Measurements from ENCODE around the gene MYOZ3. TPM values are rescaled to one million over a fixed set of nuclear protein-coding genes. Genes with fewer than 3 reads are reported as not detected.

The MYOZ3 gene
- total RNA-seq, 1 experiment from 2014 or later = 0.10 TPM

GRCh38 chr5:150670275-150670947 lies 9.4 kb downstream of the MYOZ3 start:
- CTCF ChIA-PET = no interaction called here
- H3K27me3 ChIP-seq (ENCODE audit: insufficient read depth, low read length) = no peaks in the 10 kb centered on the region
- no peak overlapping the region for H2AFZ ChIP-seq (ENCODE audit: low read depth, low read length, poor library complexity, severe bottlenecking)
- no peak overlapping the region for H3K27ac ChIP-seq (ENCODE audit: low read depth, low read length)
- no peaks in the 10 kb centered on the region for H3K79me2 ChIP-seq (ENCODE audit: insufficient read depth, low read length)
- TF ChIP-seq FOSL1 (IDR thresholded peaks at IDR 0.05; ENCODE audit: low read depth) (no peak), ZNF274 (IDR thresholded peaks at IDR 0.05; ENCODE audit: low read depth, low read length) (no peak), MAX (IDR thresholded peaks at IDR 0.05) (no peak), TCF7L2 (IDR thresholded peaks at IDR 0.05; ENCODE audit: borderline replicate concordance, extremely low read depth, insufficient read depth, insufficient read length) (no peak), ELF1 (IDR thresholded peaks at IDR 0.05; ENCODE audit: borderline replicate concordance, low read depth) (no peak), CTCF (IDR thresholded peaks at IDR 0.05 in 2 of 3, conservative IDR thresholded peaks at IDR 0.05 in 1 of 3; ENCODE audit: borderline replicate concordance in 1 of 3, insufficient read depth in 1 of 3, low read depth in 2 of 3, low read length in 2 of 3) (no peak), CEBPB (IDR thresholded peaks at IDR 0.05; ENCODE audit: low read depth) (no peak), ZBTB33 (IDR thresholded peaks at IDR 0.05; ENCODE audit: extremely low read depth, insufficient replicate concordance, low read length) (no peak), POLR2A (IDR thresholded peaks at IDR 0.05; ENCODE audit: borderline replicate concordance, extremely low read depth, insufficient read depth, insufficient read length) (no peak), RAD21 (IDR thresholded peaks at IDR 0.05; ENCODE audit: low read depth) (no peak), SRF (IDR thresholded peaks at IDR 0.05; ENCODE audit: low read depth) (no peak), JUND (IDR thresholded peaks at IDR 0.05) (no peak), SIN3A (IDR thresholded peaks at IDR 0.05; ENCODE audit: low read depth) (no peak), REST (IDR thresholded peaks at IDR 0.05; ENCODE audit: low read depth) (no peak), CBX3 (IDR thresholded peaks at IDR 0.05; ENCODE audit: low read depth) (no peak), EZH2phosphoT487 (IDR thresholded peaks at IDR 0.05; ENCODE audit: borderline replicate concordance) (no peak)
- no TSS peak for BruUV-seq (replicated peaks)
- H3K9me3 ChIP-seq (ENCODE audit: control insufficient read depth in 1 of 2, insufficient read depth in 1 of 2, low read depth in 1 of 2, low read length in 2 of 2) = no peaks in the 10 kb centered on the region
- no peaks in the 10 kb centered on the region for H3K9me2 ChIP-seq (ENCODE audit: insufficient read depth)
- no peaks in the 10 kb centered on the region for H3K36me3 ChIP-seq (ENCODE audit: control insufficient read depth in 1 of 2, insufficient read depth in 2 of 2, low read length in 2 of 2)
- DNase-seq (ENCODE audit: low read depth, low spot score) = no peak
- no peak overlapping the region for H3K4me2 ChIP-seq (ENCODE audit: low read length)
- H3K9ac ChIP-seq (ENCODE audit: low read length) = no peak overlapping the region
- H3K4me3 ChIP-seq (replicated peaks in 1 of 2; ENCODE audit: low read depth in 1 of 2, low read length in 2 of 2) = no peak overlapping the region
- H3K4me1 ChIP-seq (ENCODE audit: control insufficient read depth in 1 of 2, insufficient read depth in 2 of 2, low read length in 2 of 2) = peaks cover 0 to 12% of the 10 kb centered on the region in 2 experiments; a peak in 1 of 4 replicates
- POLR2A ChIA-PET = no interaction called here
- no peak for ATAC-seq
- RAD21 ChIA-PET (ENCODE audit: low non-redundant PET in 1 of 2, low total read pairs in 2 of 2, uncharacterized antibody in 2 of 2, unreplicated experiment in 2 of 2) = no interaction called here
- intact Hi-C loops (cut with micrococcal nuclease) = no loop called here
- no peaks in the 10 kb centered on the region for H4K20me1 ChIP-seq (ENCODE audit: insufficient read depth)

Data from HCT116 (cell line).